Stimulated activated memory B cell treated with anti-CD40 and anti-IgM and Interleukin-4, amounts not matched to agents 10 μg/mL and 1 μg/mL and 100 μg/mL, for 72 hours (primary cell): ENCODE data around the gene JADE1.

Experiments
- ATAC-seq: fragments of 150-1000 bp; cut with Tn5 transposase; 2 replicates; pipeline ENCODE4 v1.10.0; 2021
- H3K27ac Mint-ChIP-seq: one replicate; pipeline ENCODE4 v1.8.0; 2022; ENCODE audit warnings: mild to moderate bottlenecking, mixed read lengths
- H3K27me3 Mint-ChIP-seq: one replicate; pipeline ENCODE4 v1.8.0; 2022; ENCODE audit warnings: mixed read lengths
- H3K36me3 Mint-ChIP-seq: one replicate; pipeline ENCODE4 v1.8.0; 2022; ENCODE audit warnings: mixed read lengths
- H3K4me1 Mint-ChIP-seq: one replicate; pipeline ENCODE4 v1.8.0; 2022; ENCODE audit warnings: mixed read lengths
- H3K4me3 Mint-ChIP-seq: one replicate; pipeline ENCODE4 v1.8.0; 2022; ENCODE audit warnings: mild to moderate bottlenecking, moderate library complexity, mixed read lengths
- H3K9me3 Mint-ChIP-seq: one replicate; pipeline ENCODE4 v1.8.0; 2022; ENCODE audit warnings: mixed read lengths

Gene JADE1

DNA sequence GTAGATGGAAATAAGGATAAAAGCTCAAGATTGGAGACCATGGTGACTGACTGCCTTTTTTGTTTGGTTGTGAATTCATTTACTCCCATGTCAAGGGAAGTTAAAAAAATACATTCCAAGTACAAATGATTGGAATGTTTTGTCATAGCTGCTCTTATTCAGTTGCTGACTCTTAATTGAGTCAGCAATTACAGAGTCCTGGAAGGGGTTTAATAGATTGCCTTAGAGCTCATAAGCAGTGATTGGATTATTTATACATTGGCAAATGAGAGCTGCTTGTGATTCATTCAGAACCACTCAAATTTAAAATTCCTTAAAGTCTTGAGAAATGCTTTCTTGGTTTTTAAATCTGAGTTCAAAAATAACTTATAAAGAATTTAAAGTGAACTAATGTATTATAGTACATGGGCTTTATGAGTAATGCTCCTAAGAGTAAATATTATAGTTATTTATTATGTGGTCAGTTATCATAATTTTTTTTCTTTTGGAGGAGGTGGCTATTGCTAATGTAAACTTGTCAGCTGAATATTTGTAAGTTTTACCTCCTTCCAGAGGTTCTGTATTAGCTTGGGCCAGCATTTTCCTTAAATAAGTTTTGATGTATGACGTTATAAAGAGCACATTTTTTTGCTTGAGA lies 13.6 kb downstream of the JADE1 start:
- no peaks in the 10 kb centered on the region for H3K27me3 Mint-ChIP-seq
- no peak overlapping the region for H3K27ac Mint-ChIP-seq
- no peak overlapping the region for H3K4me3 Mint-ChIP-seq
- peaks cover 61% of the 10 kb centered on the region for H3K4me1 Mint-ChIP-seq
- ATAC-seq, result no peak
- no peaks in the 10 kb centered on the region for H3K9me3 Mint-ChIP-seq
- H3K36me3 Mint-ChIP-seq, result peaks cover 9% of the 10 kb centered on the region

DNA sequence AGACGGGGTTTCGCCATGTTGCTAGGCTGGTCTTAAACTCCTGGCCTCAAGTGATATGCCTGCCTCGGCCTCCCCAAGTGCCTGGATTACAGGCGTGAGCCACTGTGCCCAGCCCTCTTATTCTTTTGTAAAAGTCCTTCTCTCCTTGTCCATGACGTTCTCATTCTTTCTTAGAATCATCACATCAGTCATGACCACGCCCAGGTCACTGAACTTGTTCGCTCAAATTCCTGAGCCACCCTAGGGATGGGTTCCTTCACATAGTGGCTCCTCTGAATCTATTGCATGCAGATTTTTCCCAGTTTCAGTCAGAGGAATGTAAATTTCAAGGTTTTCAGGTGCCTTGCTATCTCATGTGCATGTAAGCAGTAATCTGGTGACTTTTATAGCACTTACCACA lies 15.7 kb downstream of the JADE1 start:
- Mint-ChIP-seq H3K4me1 (peaks cover 56% of the 10 kb centered on the region), H3K27me3 (no peaks in the 10 kb centered on the region), H3K4me3 (no peak overlapping the region), H3K27ac (peak overlapping the region; percentile 33), H3K36me3 (peaks cover 13% of the 10 kb centered on the region), H3K9me3 (no peaks in the 10 kb centered on the region)
- no peak for ATAC-seq

- H3K27ac Mint-ChIP-seq, result peak overlapping the region; percentile 33
These were observed 17.8 kb downstream of the JADE1 start for GRCh38 chr4:128827296-128827695.

DNA sequence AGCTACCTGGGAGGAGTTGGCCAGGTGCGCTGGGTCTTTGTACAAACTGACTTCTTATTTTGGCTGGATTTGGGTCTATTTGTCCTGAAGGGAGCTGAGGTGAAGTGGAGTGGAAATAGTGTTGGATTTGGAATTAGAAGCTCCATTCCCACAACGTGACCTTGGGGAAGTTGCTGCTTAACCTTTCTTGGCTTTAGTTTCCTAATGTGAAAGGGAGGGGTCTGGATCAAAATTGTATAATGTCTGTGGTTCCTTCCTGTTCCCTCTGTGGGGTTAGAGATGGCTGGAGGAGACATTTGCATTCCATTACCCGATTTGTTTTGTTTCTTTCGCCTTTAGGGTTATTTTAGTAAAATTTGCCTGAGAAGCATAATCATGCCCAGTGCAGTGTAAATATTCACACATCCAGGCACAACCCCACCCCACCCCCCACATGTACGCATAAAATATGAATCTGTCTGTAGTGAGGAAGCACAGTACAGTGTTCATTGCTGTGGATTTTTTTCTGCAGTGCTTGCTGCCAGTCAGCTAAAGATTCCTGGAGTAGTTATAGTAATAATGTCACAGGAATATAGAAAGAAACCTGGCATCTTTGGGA lies 21.5 kb downstream of the JADE1 start:
- Mint-ChIP-seq H3K4me1 (peaks cover 63% of the 10 kb centered on the region), H3K36me3 (peaks cover 46% of the 10 kb centered on the region), H3K27ac (peak overlapping the region; percentile 31), H3K9me3 (no peaks in the 10 kb centered on the region), H3K4me3 (no peak overlapping the region), H3K27me3 (no peaks in the 10 kb centered on the region)
- ATAC-seq, result no peak

More at GRCh38 chr4:128827296-128827695, 17.8 kb downstream of the JADE1 start:
- Mint-ChIP-seq H3K4me3 (no peak overlapping the region), H3K36me3 (peaks cover 21% of the 10 kb centered on the region), H3K4me1 (peaks cover 73% of the 10 kb centered on the region), H3K27me3 (no peaks in the 10 kb centered on the region), H3K9me3 (no peaks in the 10 kb centered on the region)
- no peak for ATAC-seq

- ATAC-seq, result no peak
- Mint-ChIP-seq H3K27me3 (no peaks in the 10 kb centered on the region), H3K27ac (peak overlapping the region; percentile 31), H3K9me3 (no peaks in the 10 kb centered on the region), H3K36me3 (peaks cover 46% of the 10 kb centered on the region), H3K4me3 (no peak overlapping the region), H3K4me1 (peaks cover 58% of the 10 kb centered on the region)
These were observed 22.2 kb downstream of the JADE1 start for GRCh38 chr4:128831531-128832242.

GRCh38 chr4:128832243-128832625 lies 22.7 kb downstream of the JADE1 start:
- Mint-ChIP-seq H3K36me3 (peaks cover 51% of the 10 kb centered on the region), H3K4me1 (peaks cover 58% of the 10 kb centered on the region), H3K27me3 (no peaks in the 10 kb centered on the region), H3K27ac (peak overlapping the region; percentile 15), H3K4me3 (no peak overlapping the region), H3K9me3 (no peaks in the 10 kb centered on the region)
- ATAC-seq, result no peak

DNA sequence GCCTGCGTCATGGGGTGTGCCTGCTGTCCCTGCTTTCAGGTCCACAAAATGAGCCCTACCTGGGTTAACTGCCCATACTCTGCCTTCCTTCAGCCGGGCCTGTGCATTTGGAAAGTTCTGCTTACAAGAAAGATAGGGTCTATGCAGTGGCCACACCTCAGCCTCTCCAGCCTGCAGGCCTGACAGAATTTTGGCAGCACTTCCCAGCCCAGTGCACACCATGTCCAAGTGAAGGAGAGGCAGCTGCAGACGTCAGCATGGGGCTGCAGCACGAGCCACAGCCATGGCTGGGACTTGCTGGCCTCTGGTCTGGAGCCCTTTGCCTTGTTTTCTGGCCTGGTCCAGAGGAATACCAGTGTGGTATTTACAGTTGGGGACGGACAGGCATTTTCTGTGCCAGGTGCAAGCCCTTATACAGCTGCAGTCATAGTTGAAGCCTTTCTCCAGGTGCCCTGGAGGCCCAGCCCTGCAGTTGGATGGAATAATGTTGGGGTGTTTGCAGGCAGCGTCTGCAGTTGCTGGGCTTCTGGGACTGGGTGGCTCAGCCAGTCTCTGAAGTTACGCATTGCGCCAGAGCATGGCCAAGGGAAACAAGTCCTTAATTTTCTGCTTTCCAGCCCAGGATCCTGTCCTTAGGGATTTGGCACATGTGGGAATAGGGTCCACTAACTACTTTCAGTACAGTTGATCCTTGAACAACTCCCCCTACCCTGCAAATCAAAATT lies 26.2 kb downstream of the JADE1 start:
- H3K4me1 Mint-ChIP-seq, result peaks cover 49% of the 10 kb centered on the region
- peak overlapping the region; percentile 38 for H3K27ac Mint-ChIP-seq
- H3K36me3 Mint-ChIP-seq, result peaks cover 50% of the 10 kb centered on the region
- H3K4me3 Mint-ChIP-seq, result no peak overlapping the region
- no peaks in the 10 kb centered on the region for H3K9me3 Mint-ChIP-seq
- H3K27me3 Mint-ChIP-seq, result no peaks in the 10 kb centered on the region
- ATAC-seq, result no peak

GRCh38 chr4:128837198-128837597 lies 27.7 kb downstream of the JADE1 start:
- H3K27me3 Mint-ChIP-seq, result no peaks in the 10 kb centered on the region
- no peak for ATAC-seq
- peaks cover 47% of the 10 kb centered on the region for H3K4me1 Mint-ChIP-seq
- peak overlapping the region; percentile 73 for H3K27ac Mint-ChIP-seq
- no peaks in the 10 kb centered on the region for H3K9me3 Mint-ChIP-seq
- peaks cover 52% of the 10 kb centered on the region for H3K36me3 Mint-ChIP-seq
- H3K4me3 Mint-ChIP-seq, result no peak overlapping the region

DNA sequence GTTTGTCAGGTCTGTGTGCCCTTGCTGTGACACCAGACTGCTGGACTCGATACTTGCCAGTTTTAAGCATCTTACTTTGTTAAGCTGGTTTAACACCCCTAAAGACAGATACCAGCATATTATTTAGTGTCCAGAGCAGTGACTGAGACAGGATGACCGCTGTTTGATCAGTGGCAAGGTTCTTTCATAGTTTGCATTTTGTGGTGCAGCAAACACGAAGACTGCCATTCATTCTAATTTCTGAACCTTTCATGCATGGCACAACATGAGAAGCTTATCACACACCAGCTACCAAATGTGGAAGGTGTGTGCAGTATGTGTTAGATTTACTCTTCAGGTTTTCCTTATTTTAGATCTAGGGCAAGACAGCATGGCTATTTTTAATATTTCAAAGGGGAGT lies 28.2 kb downstream of the JADE1 start:
- ATAC-seq, result no peak
- H3K9me3 Mint-ChIP-seq, result no peaks in the 10 kb centered on the region
- H3K4me3 Mint-ChIP-seq, result no peak overlapping the region
- peaks cover 42% of the 10 kb centered on the region for H3K4me1 Mint-ChIP-seq
- H3K27ac Mint-ChIP-seq, result peak overlapping the region; percentile 73
- no peaks in the 10 kb centered on the region for H3K27me3 Mint-ChIP-seq
- H3K36me3 Mint-ChIP-seq, result peaks cover 50% of the 10 kb centered on the region

GRCh38 chr4:128840711-128841318 lies 31.3 kb downstream of the JADE1 start:
- peak overlapping the region; percentile 4 for H3K27ac Mint-ChIP-seq
- no peaks in the 10 kb centered on the region for H3K9me3 Mint-ChIP-seq
- peaks cover 34% of the 10 kb centered on the region for H3K4me1 Mint-ChIP-seq
- peaks cover 47% of the 10 kb centered on the region for H3K36me3 Mint-ChIP-seq
- ATAC-seq, result no peak
- no peak overlapping the region for H3K4me3 Mint-ChIP-seq
- no peaks in the 10 kb centered on the region for H3K27me3 Mint-ChIP-seq

DNA sequence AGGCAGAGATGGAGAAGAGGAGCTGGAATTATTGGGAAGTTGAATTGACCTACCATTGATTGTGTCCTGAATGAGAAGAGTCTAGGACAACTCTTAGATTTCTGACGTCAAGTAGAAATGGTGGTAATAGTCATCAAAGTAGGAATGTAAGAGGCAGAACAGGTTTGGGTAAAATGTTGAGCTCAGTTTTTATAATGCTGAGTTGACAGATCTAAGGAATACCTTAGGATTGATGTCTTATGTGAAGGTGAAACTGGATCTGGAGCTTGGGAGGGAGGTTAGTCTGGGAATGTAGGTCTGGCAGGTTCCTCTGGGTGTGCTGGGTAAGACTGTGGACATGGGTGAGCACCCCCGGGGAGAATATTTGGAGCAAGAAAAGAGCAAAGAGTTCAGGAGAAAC lies 31.9 kb downstream of the JADE1 start:
- Mint-ChIP-seq H3K27ac (peak overlapping the region; percentile 4), H3K4me3 (no peak overlapping the region), H3K27me3 (no peaks in the 10 kb centered on the region), H3K36me3 (peaks cover 51% of the 10 kb centered on the region), H3K4me1 (peaks cover 33% of the 10 kb centered on the region), H3K9me3 (no peaks in the 10 kb centered on the region)
- ATAC-seq, result no peak

DNA sequence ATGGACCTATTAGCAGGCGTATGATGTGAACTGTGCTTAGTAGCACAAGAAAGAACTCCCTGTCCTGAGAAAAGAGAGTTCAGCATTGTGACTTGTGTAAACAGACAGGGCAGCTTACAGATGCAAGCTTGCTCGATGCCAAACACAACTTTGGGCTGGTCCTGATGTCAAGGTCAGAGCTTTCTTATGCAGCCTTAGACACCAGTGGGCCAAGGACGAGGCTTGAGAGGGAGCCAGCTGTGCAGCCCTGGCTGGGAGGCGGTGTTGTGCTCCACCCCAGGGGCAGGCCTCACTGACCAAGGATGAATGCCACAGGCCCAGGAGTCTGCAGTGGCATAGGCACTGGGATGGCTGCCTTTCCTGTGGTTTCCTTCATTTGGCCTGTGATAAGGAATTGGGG lies 35.4 kb downstream of the JADE1 start:
- peaks cover 75% of the 10 kb centered on the region for H3K36me3 Mint-ChIP-seq
- H3K4me1 Mint-ChIP-seq, result peaks cover 10% of the 10 kb centered on the region
- no peaks in the 10 kb centered on the region for H3K9me3 Mint-ChIP-seq

GRCh38 chr4:128846063-128846462 lies 36.6 kb downstream of the JADE1 start:
- Mint-ChIP-seq H3K27ac (no peak overlapping the region), H3K4me3 (no peak overlapping the region), H3K27me3 (no peaks in the 10 kb centered on the region), H3K36me3 (peaks cover 77% of the 10 kb centered on the region), H3K4me1 (peaks cover 7% of the 10 kb centered on the region), H3K9me3 (no peaks in the 10 kb centered on the region)
- ATAC-seq, result no peak

More for the DNA sequence above, 35.4 kb downstream of the JADE1 start:
- H3K4me3 Mint-ChIP-seq, result no peak overlapping the region
- H3K27ac Mint-ChIP-seq, result no peak overlapping the region
- no peak for ATAC-seq
- H3K27me3 Mint-ChIP-seq, result no peaks in the 10 kb centered on the region

- H3K4me1 Mint-ChIP-seq, result no peaks in the 10 kb centered on the region
- H3K9me3 Mint-ChIP-seq, result no peaks in the 10 kb centered on the region
- ATAC-seq, result no peak
- H3K27ac Mint-ChIP-seq, result no peak overlapping the region
- H3K27me3 Mint-ChIP-seq, result no peaks in the 10 kb centered on the region
- no peak overlapping the region for H3K4me3 Mint-ChIP-seq
- peaks cover 82% of the 10 kb centered on the region for H3K36me3 Mint-ChIP-seq
These were observed 37.7 kb downstream of the JADE1 start for GRCh38 chr4:128847082-128847724.

- Mint-ChIP-seq H3K27me3 (no peaks in the 10 kb centered on the region), H3K27ac (no peak overlapping the region), H3K36me3 (peaks cover 84% of the 10 kb centered on the region), H3K9me3 (no peaks in the 10 kb centered on the region), H3K4me3 (no peak overlapping the region), H3K4me1 (no peaks in the 10 kb centered on the region)
- no peak for ATAC-seq
These were observed 39.0 kb downstream of the JADE1 start for GRCh38 chr4:128848461-128848860.
